HepG2 (cell line): ENCODE data around the gene CTSA. TPM values are rescaled to one million over a fixed set of nuclear protein-coding genes. Genes with fewer than 3 reads are reported as not detected.
A peak's percentile ranks its signal among the peaks of the same experiment; 100 is the strongest.

ENCODE experiments used
- DNMT3B ChIP-seq: conservative IDR thresholded peaks from 2 replicates; pipeline ENCODE4 v1.6.1; 2016; ENCODE audit warnings: missing biosample characterization, control low read depth
- DRAP1 ChIP-seq: IDR thresholded peaks from 2 replicates; pipeline ENCODE4 v1.6.1; 2016; ENCODE audit warnings: missing genetic modification reagents, missing compliant biosample characterization
- EP300 ChIP-seq, 3 experiments: sonication (generic) in 1 of 3; formaldehyde crosslinking in 1 of 3; IDR thresholded peaks; 2 replicates each; pipeline versions ENCODE4 v1.5.1 to v1.6.1; 2011 to 2020; ENCODE audit warnings: low read depth in 2 of 3, low read length in 2 of 3, borderline replicate concordance in 1 of 3, improper control_type of control experiment in 1 of 3, mild to moderate bottlenecking in 1 of 3, missing genetic modification reagents in 1 of 3, moderate library complexity in 1 of 3
- FOSL2 ChIP-seq: sonication (generic); formaldehyde crosslinking; IDR thresholded peaks from 2 replicates; pipeline ENCODE4 v1.4.0; 2020; ENCODE audit warnings: missing genetic modification reagents
- GATA4 ChIP-seq: sonication (generic); IDR thresholded peaks from 2 replicates; pipeline ENCODE4 v1.6.1; 2016; ENCODE audit warnings: antibody characterized with exemption, low read depth, borderline replicate concordance
- ISX ChIP-seq: sonication (generic); formaldehyde crosslinking; conservative IDR thresholded peaks from 2 replicates; pipeline ENCODE4 v1.5.0; 2020; ENCODE audit warnings: missing genetic modification reagents
- JUN ChIP-seq: sonication (generic); formaldehyde crosslinking; IDR thresholded peaks from 2 replicates; pipeline ENCODE4 v1.4.0; 2020; ENCODE audit warnings: mild to moderate bottlenecking, missing genetic modification reagents
- KLF9 ChIP-seq: IDR thresholded peaks from 2 replicates; pipeline ENCODE4 v1.6.1; 2016; ENCODE audit warnings: low read depth
- MAZ ChIP-seq, 2 experiments: sonication (generic) in 1 of 2; formaldehyde crosslinking in 1 of 2; IDR thresholded peaks; 2 replicates each; pipeline versions ENCODE4 v1.5.0 to v1.6.1; 2012 to 2020; ENCODE audit warnings: low read depth in 2 of 2, mild to moderate bottlenecking in 2 of 2, borderline replicate concordance in 1 of 2, improper control_type of control experiment in 1 of 2, low read length in 1 of 2, missing genetic modification reagents in 1 of 2, moderate library complexity in 1 of 2
- NCOA2 ChIP-seq: sonication (generic); formaldehyde crosslinking; IDR thresholded peaks from 2 replicates; pipeline ENCODE4 v1.8.0; 2022; ENCODE audit warnings: inconsistent platforms
- NFRKB ChIP-seq: fragments of 450-650 bp; IDR thresholded peaks from 2 replicates; pipeline ENCODE4 v1.6.1; 2017
- NR1H2 ChIP-seq: sonication (generic); formaldehyde crosslinking; IDR thresholded peaks from 2 replicates; pipeline ENCODE4 v1.8.1; 2022; ENCODE audit warnings: low read depth, missing genetic modification reagents, borderline replicate concordance
- PCBP2 ChIP-seq: fragments of 200-400 bp; formaldehyde crosslinking; optimal IDR thresholded peaks from 2 replicates; pipeline ENCODE3; 2018; ENCODE audit warnings: low read length, low read depth; ENCODE audit not compliant: poor library complexity, severe bottlenecking
- RFXAP ChIP-seq: sonication (generic); formaldehyde crosslinking; IDR thresholded peaks from 2 replicates; pipeline ENCODE4 v1.4.0; 2020; ENCODE audit warnings: missing genetic modification reagents, borderline replicate concordance
- SMC3 ChIP-seq: IDR thresholded peaks from 2 replicates; pipeline ENCODE4 v1.6.1; 2011; ENCODE audit warnings: low read length, improper control_type of control experiment
- SRY ChIP-seq: sonication (generic); formaldehyde crosslinking; IDR thresholded peaks from 2 replicates; pipeline ENCODE4 v1.8.0; 2022; ENCODE audit warnings: mild to moderate bottlenecking, missing genetic modification reagents
- THAP11 ChIP-seq: IDR thresholded peaks from 2 replicates; pipeline ENCODE4 v1.6.1; 2016; ENCODE audit warnings: missing biosample characterization, missing genetic modification reagents
- XRCC5 ChIP-seq: fragments of 200-400 bp; formaldehyde crosslinking; optimal IDR thresholded peaks from 2 replicates; pipeline ENCODE3; 2017; ENCODE audit warnings: mild to moderate bottlenecking, low read length
- ZBTB21 ChIP-seq: sonication (generic); formaldehyde crosslinking; IDR thresholded peaks from 2 replicates; pipeline ENCODE4 v1.4.0; 2020; ENCODE audit warnings: missing genetic modification reagents
- ZFY ChIP-seq: sonication (generic); formaldehyde crosslinking; IDR thresholded peaks from 2 replicates; pipeline ENCODE4 v1.4.0; 2020; ENCODE audit warnings: missing genetic modification reagents
- ZNF136 ChIP-seq: sonication (generic); formaldehyde crosslinking; IDR thresholded peaks from 2 replicates; pipeline ENCODE4 v1.8.1; 2022; ENCODE audit warnings: low read depth, mild to moderate bottlenecking, moderate library complexity, missing genetic modification reagents
- ZNF230 ChIP-seq: sonication (generic); formaldehyde crosslinking; IDR thresholded peaks from 2 replicates; pipeline ENCODE4 v1.4.0; 2020; ENCODE audit warnings: mild to moderate bottlenecking, missing genetic modification reagents
- ZNF280D ChIP-seq: sonication (generic); formaldehyde crosslinking; IDR thresholded peaks from 2 replicates; pipeline ENCODE4 v1.5.1; 2020; ENCODE audit warnings: mild to moderate bottlenecking, missing genetic modification reagents
- ZNF33B ChIP-seq: sonication (generic); formaldehyde crosslinking; IDR thresholded peaks from 2 replicates; pipeline ENCODE4 v1.5.1; 2020; ENCODE audit warnings: mild to moderate bottlenecking, missing genetic modification reagents
- ZNF383 ChIP-seq: sonication (generic); formaldehyde crosslinking; IDR thresholded peaks from 2 replicates; pipeline ENCODE4 v1.4.0; 2020; ENCODE audit warnings: missing genetic modification reagents, mild to moderate bottlenecking, borderline replicate concordance
- ZNF510 ChIP-seq: sonication (generic); formaldehyde crosslinking; IDR thresholded peaks from 2 replicates; pipeline ENCODE4 v1.4.0; 2020; ENCODE audit warnings: low read depth, mild to moderate bottlenecking, missing genetic modification reagents
- ZNF552 ChIP-seq: sonication (generic); formaldehyde crosslinking; IDR thresholded peaks from 2 replicates; pipeline ENCODE4 v1.9.0; 2022; ENCODE audit warnings: missing genetic modification reagents, mild to moderate bottlenecking, borderline replicate concordance
- ZNF816 ChIP-seq: sonication (generic); formaldehyde crosslinking; IDR thresholded peaks from 2 replicates; pipeline ENCODE4 v1.8.0; 2022; ENCODE audit warnings: missing genetic modification reagents, mild to moderate bottlenecking, borderline replicate concordance
- ZNF891 ChIP-seq: sonication (generic); formaldehyde crosslinking; IDR thresholded peaks from 2 replicates; pipeline ENCODE4 v1.5.0; 2020; ENCODE audit warnings: mild to moderate bottlenecking, missing genetic modification reagents
- polyA plus RNA-seq, 8 experiments: library from polyadenylated mRNA; depleted of rRNA in 3 of 8; stranded (reverse) in 7 of 8; unstranded in 1 of 8; fragments of >200 nt; fragmentation: Illumina TruSeq in 4 of 8; extraction: Trizol in 4 of 8; gene quantifications; 2 replicates each; pipeline versions ENCODE4 v1.2.1 to v1.2.3, GENCODE V29; 2011 to 2016; ENCODE audit warnings: low read depth in 4 of 8, missing spikeins in 1 of 8, mixed read lengths in 1 of 8; ENCODE audit not compliant: insufficient read depth in 1 of 8
- total RNA-seq, 5 experiments: library from RNA; depleted of rRNA; stranded (reverse); fragments of >200 nt; fragmentation: Illumina TruSeq; extraction: Trizol; gene quantifications; 2 replicates each; pipeline ENCODE4 v1.2.3, GENCODE V29; 2016; ENCODE audit warnings: low read depth in 1 of 5

The CTSA gene
- total and polyA plus RNA-seq, 2 of the 13 experiments (the other 11 are each of a cell fraction or from before 2014, with no cell fraction given), result 202 to 231 TPM

GRCh38 chr20:45911486-45912343 lies 20.6 kb downstream of the CTSA start, which contains the start of gene PLTP (continued):
- TF ChIP-seq ZNF33B (CRISPR knock-in tag) (no peak), ZNF891 (no peak), ZBTB21 (CRISPR knock-in tag) (no peak), GATA4 (no peak), DNMT3B (CRISPR knock-in tag) (no peak), FOSL2 (CRISPR knock-in tag) (no peak), MAZ (IDR thresholded peaks at IDR 0.05; ENCODE audit: borderline replicate concordance, low read depth, low read length) (no peak), MAZ (CRISPR knock-in tag; IDR thresholded peaks at IDR 0.05; ENCODE audit: low read depth) (no peak), ZNF816 (CRISPR knock-in tag) (no peak), ZFY (CRISPR knock-in tag) (peak; percentile 56), DRAP1 (peak; percentile 70; the same call in 1 of the 2 replicates), KLF9 (no peak), JUN (CRISPR knock-in tag) (no peak), ZNF280D (CRISPR knock-in tag) (peak; percentile 86; the same call in 1 of the 2 replicates), XRCC5 (no peak), NCOA2 (no peak), NFRKB (no peak), ZNF383 (CRISPR knock-in tag) (no peak), THAP11 (CRISPR knock-in tag) (no peak), SRY (CRISPR knock-in tag) (no peak), ZNF136 (no peak), EP300 (IDR thresholded peaks at IDR 0.05; ENCODE audit: low read depth in 2 of 2, low read length in 2 of 2) (no peak), EP300 (CRISPR knock-in tag; IDR thresholded peaks at IDR 0.05; ENCODE audit: borderline replicate concordance) (no peak), ZNF510 (CRISPR knock-in tag) (0 out of 2 replicates have a peak, but pooled peaks have one; percentile 77), RFXAP (CRISPR knock-in tag) (0 out of 2 replicates have a peak, but pooled peaks have one; percentile 14), ZNF552 (CRISPR knock-in tag) (no peak), NR1H2 (CRISPR knock-in tag) (no peak), SMC3 (no peak), ZNF230 (CRISPR knock-in tag) (peak; percentile 93), PCBP2 (no peak), ISX (CRISPR knock-in tag) (no peak)
